Measurements from ENCODE around the gene MRGPRG. TPM values are rescaled to one million over a fixed set of nuclear protein-coding genes. Genes with fewer than 3 reads are reported as not detected.

The MRGPRG gene
- total and polyA plus RNA-seq, 4 donors: not detected

GRCh38 chr11:3178349-3178748 lies 40.3 kb downstream of the MRGPRG start:
- Histone ChIP-seq H3K4me3 (ENCODE audit: low read depth in 1 of 3, low read length in 3 of 3) (no peak overlapping the region), H3K27ac (ENCODE audit: low read depth in 1 of 2, low read length in 2 of 2) (no peak overlapping the region), H3K4me1 (ENCODE audit: control insufficient read depth in 4 of 4, insufficient read depth in 4 of 4, low read length in 3 of 4) (no peaks in the 10 kb centered on the region), H3K9ac (ENCODE audit: low read depth in 1 of 2, low read length in 2 of 2) (no peak overlapping the region), H3K27me3 (ENCODE audit: control insufficient read depth in 4 of 4, insufficient read depth in 4 of 4, low read length in 3 of 4) (no peaks in the 10 kb centered on the region), H3K36me3 (ENCODE audit: control insufficient read depth in 4 of 4, insufficient read depth in 3 of 4, low read depth in 1 of 4, low read length in 3 of 4) (no peaks in the 10 kb centered on the region), H3K9me3 (ENCODE audit: control insufficient read depth in 4 of 4, low read length in 3 of 4) (peaks cover 0 to 11% (median 6%) of the 10 kb centered on the region in 4 donors)
- 45% methylated on average over 2 of the region's 2 CpGs for WGBS
- no peak for DNase-seq (ENCODE audit: low spot score)
- TF ChIP-seq MAX (IDR thresholded peaks at IDR 0.05): no peak
- TF ChIP-seq FOXA1 (IDR thresholded peaks at IDR 0.05): no peak
- TF ChIP-seq FOXA2 (IDR thresholded peaks at IDR 0.05): no peak
- TF ChIP-seq TAF1 (conservative IDR thresholded peaks at IDR 0.05): no peak
- TF ChIP-seq ZBTB33 (IDR thresholded peaks at IDR 0.05): no peak
- TF ChIP-seq NR2F2 (IDR thresholded peaks at IDR 0.05): no peak

- TF ChIP-seq JUND (IDR thresholded peaks at IDR 0.05): no peak
- no peak for TF ChIP-seq RAD21 (IDR thresholded peaks at IDR 0.05)
- no peak for TF ChIP-seq GABPA (IDR thresholded peaks at IDR 0.05 in 1 of 2, conservative IDR thresholded peaks at IDR 0.05 in 1 of 2)
- no peak for TF ChIP-seq SP1 (IDR thresholded peaks at IDR 0.05)
- TF ChIP-seq YY1 (IDR thresholded peaks at IDR 0.05): no peak
- no peak for TF ChIP-seq HNF4A (conservative IDR thresholded peaks at IDR 0.05)
- no peak for TF ChIP-seq ATF3 (IDR thresholded peaks at IDR 0.05)
- no peak for TF ChIP-seq ZBTB33 (IDR thresholded peaks at IDR 0.05)
- TF ChIP-seq FOXA1 (IDR thresholded peaks at IDR 0.05): no peak
- no peak for TF ChIP-seq MAX (IDR thresholded peaks at IDR 0.05)
- TF ChIP-seq REST (IDR thresholded peaks at IDR 0.05): no peak
- DNase-seq (ENCODE audit: low spot score): no peak
- Histone ChIP-seq H3K27me3 (ENCODE audit: control insufficient read depth in 4 of 4, insufficient read depth in 4 of 4, low read length in 3 of 4) (no peaks in the 10 kb centered on the region), H3K9ac (ENCODE audit: low read depth in 1 of 2, low read length in 2 of 2) (no peak overlapping the region), H3K36me3 (ENCODE audit: control insufficient read depth in 4 of 4, insufficient read depth in 3 of 4, low read depth in 1 of 4, low read length in 3 of 4) (no peaks in the 10 kb centered on the region), H3K4me1 (ENCODE audit: control insufficient read depth in 4 of 4, insufficient read depth in 4 of 4, low read length in 3 of 4) (no peaks in the 10 kb centered on the region), H3K27ac (ENCODE audit: low read depth in 1 of 2, low read length in 2 of 2) (no peak overlapping the region), H3K9me3 (ENCODE audit: control insufficient read depth in 4 of 4, low read length in 3 of 4) (peaks cover 0 to 11% (median 6%) of the 10 kb centered on the region in 4 donors), H3K4me3 (ENCODE audit: low read depth in 1 of 3, low read length in 3 of 3) (no peak overlapping the region)
- 79% methylated on average over 2 of the region's 2 CpGs for WGBS
Observed at GRCh38 chr11:3177931-3178330, 40.7 kb downstream of the MRGPRG start.
